IPS DF 4.7 (cell line): Measurements from ENCODE around the gene SUCLG2.
"Not testable (repeated sequence)": the region's sequence is repeated elsewhere in the genome, so short reads cannot be mapped to it uniquely, and the experiment has no call there.

Experiments used
- DNase-seq: peaks from one replicate; pipeline ENCODE4 v3.0.0-alpha.2; 2013; ENCODE audit warnings: low spot score; ENCODE audit errors: extremely low read depth

Gene SUCLG2

GRCh38 chr3:67610458-67610857 is 44.0 kb downstream of the SUCLG2 start:
- no peak for DNase-seq

GRCh38 chr3:67609709-67610108 is 44.7 kb downstream of the SUCLG2 start:
- DNase-seq = no peak

GRCh38 chr3:67608034-67608433 is 46.4 kb downstream of the SUCLG2 start:
- DNase-seq = no peak

- no peak for DNase-seq
Measured at GRCh38 chr3:67605377-67605776, 49.0 kb downstream of the SUCLG2 start.

- no peak for DNase-seq
Measured at GRCh38 chr3:67602816-67603215, 51.6 kb downstream of the SUCLG2 start.

GRCh38 chr3:67601919-67602608 is 52.3 kb downstream of the SUCLG2 start:
- no peak for DNase-seq

GRCh38 chr3:67601385-67601784 is 53.0 kb downstream of the SUCLG2 start:
- no peak for DNase-seq

GRCh38 chr3:67599821-67600220 is 54.6 kb downstream of the SUCLG2 start:
- no peak for DNase-seq

GRCh38 chr3:67598814-67599556 is 55.4 kb downstream of the SUCLG2 start:
- DNase-seq = no peak

GRCh38 chr3:67595424-67595823 is 59.0 kb downstream of the SUCLG2 start:
- no peak for DNase-seq

GRCh38 chr3:67593761-67594234 is 60.6 kb downstream of the SUCLG2 start:
- DNase-seq = no peak

GRCh38 chr3:67592057-67592456 is 62.4 kb downstream of the SUCLG2 start:
- DNase-seq = no peak

- DNase-seq = no peak
Measured at GRCh38 chr3:67587811-67588210, 66.6 kb downstream of the SUCLG2 start.

- no peak for DNase-seq
Measured at GRCh38 chr3:67587301-67587700, 67.1 kb downstream of the SUCLG2 start.

- DNase-seq = not testable (repeated sequence)
Measured at GRCh38 chr3:67584608-67585007, 69.8 kb downstream of the SUCLG2 start.

GRCh38 chr3:67580430-67581000 is 73.9 kb downstream of the SUCLG2 start:
- no peak for DNase-seq

- DNase-seq = peak; percentile 2
Measured at GRCh38 chr3:67578416-67578815, 76.0 kb downstream of the SUCLG2 start.

- DNase-seq = no peak
Measured at GRCh38 chr3:67576441-67576840, 78.0 kb downstream of the SUCLG2 start.

- no peak for DNase-seq
Measured at GRCh38 chr3:67569324-67569723, 85.1 kb downstream of the SUCLG2 start.

GRCh38 chr3:67567893-67568292 is 86.5 kb downstream of the SUCLG2 start:
- no peak for DNase-seq

GRCh38 chr3:67564973-67565372 is 89.4 kb downstream of the SUCLG2 start:
- no peak for DNase-seq

GRCh38 chr3:67564008-67564407 is 90.4 kb downstream of the SUCLG2 start:
- DNase-seq = no peak
